B cell (primary cell): Measurements from ENCODE around the gene BEAN1.

Source experiments
- EZH2 ChIP-seq: IDR thresholded peaks from 2 replicates; pipeline ENCODE4 v1.6.1; 2012; ENCODE audit warnings: borderline replicate concordance, low read depth, mild to moderate bottlenecking, moderate library complexity, low read length; ENCODE audit not compliant: insufficient read depth, poor library complexity, severe bottlenecking
- TF ChIP-seq, protein P1 (sequence below): fragments of 200-600 bp; IDR thresholded peaks from one replicate; pipeline ENCODE4 v1.8.0; 2022; ENCODE audit warnings: antibody characterized with exemption, mild to moderate bottlenecking

DNA sequence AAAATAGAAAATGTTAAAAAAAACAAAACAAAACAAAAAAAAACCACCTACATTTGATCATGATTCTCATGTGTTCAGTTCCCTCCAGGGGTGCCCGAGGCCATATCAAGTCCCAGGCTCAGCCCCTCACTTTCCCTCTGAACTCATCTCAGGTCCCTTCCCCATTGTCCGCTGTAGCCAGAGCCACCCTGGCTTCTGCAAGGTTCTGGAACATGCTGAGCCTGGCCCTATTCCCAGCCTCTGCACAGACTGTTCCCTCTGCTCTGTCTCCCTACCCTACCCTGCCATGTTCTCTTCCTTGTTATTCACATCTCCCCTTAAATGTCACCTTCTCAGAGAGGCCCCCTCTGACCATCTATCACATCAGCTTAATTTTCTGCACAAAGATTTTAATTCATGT lies 75.9 kb downstream of the BEAN1 start:
- TF ChIP-seq, protein P1, sequence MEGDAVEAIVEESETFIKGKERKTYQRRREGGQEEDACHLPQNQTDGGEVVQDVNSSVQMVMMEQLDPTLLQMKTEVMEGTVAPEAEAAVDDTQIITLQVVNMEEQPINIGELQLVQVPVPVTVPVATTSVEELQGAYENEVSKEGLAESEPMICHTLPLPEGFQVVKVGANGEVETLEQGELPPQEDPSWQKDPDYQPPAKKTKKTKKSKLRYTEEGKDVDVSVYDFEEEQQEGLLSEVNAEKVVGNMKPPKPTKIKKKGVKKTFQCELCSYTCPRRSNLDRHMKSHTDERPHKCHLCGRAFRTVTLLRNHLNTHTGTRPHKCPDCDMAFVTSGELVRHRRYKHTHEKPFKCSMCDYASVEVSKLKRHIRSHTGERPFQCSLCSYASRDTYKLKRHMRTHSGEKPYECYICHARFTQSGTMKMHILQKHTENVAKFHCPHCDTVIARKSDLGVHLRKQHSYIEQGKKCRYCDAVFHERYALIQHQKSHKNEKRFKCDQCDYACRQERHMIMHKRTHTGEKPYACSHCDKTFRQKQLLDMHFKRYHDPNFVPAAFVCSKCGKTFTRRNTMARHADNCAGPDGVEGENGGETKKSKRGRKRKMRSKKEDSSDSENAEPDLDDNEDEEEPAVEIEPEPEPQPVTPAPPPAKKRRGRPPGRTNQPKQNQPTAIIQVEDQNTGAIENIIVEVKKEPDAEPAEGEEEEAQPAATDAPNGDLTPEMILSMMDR: no peak
- TF ChIP-seq EZH2: no peak
